Right forelimb (tissue), 1 donor: ENCODE measurements around the gene HOXB8.
A peak's percentile ranks its signal among the peaks of the same experiment; 100 is the strongest.

ENCODE experiments used
- DNase-seq: peaks from one replicate; pipeline ENCODE4 v3.0.0-alpha.2; 2018

HOXB8 gene

DNA sequence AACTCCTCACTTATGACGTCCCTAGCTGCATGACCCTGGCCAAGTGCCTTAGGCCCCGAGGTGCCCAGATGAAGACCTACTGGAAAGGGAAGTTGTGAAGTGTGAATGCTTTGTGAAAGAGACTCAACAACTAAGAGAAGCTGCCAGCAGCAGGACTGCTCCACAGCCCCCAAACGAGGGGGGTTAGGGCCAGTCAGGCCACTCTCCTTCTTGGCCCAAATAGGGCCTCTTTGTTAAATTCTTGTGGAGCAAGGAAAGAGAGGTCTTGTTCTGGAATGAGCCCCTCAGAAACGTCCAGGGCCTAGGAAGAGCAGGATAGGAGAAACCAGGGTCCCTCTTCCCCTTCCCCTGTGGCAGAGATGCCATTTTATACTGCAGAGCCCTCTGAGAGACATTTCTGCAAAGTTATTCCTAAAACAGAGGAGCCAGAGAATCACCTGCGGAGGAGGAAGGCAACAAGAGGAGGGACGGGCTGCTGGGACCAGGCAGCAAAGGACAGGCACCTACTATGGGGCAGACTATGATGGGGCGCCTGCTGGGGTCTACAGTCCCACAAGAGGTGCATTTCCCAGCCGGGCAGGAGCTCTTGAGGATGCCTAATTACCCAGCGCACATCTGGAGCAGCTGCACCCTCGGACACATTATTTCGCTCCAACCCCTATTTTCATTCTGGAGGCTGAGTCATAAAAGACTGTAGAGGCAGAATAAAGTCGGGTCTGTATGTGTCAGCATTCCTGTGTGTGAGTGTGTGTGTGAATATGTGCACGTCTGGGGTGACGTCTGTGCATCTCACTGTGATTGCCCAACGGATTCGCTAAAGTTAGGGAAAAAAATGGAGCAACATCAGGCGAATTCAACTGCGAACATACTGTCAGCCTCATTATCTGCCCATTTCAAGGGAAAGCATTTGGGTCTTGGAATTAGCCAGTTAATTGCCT, 22.5 kb upstream of the HOXB8 start:
- no peak for DNase-seq

GRCh38 chr17:48636177-48637018, 21.3 kb upstream of the HOXB8 start:
- peak; percentile 78 for DNase-seq

DNA sequence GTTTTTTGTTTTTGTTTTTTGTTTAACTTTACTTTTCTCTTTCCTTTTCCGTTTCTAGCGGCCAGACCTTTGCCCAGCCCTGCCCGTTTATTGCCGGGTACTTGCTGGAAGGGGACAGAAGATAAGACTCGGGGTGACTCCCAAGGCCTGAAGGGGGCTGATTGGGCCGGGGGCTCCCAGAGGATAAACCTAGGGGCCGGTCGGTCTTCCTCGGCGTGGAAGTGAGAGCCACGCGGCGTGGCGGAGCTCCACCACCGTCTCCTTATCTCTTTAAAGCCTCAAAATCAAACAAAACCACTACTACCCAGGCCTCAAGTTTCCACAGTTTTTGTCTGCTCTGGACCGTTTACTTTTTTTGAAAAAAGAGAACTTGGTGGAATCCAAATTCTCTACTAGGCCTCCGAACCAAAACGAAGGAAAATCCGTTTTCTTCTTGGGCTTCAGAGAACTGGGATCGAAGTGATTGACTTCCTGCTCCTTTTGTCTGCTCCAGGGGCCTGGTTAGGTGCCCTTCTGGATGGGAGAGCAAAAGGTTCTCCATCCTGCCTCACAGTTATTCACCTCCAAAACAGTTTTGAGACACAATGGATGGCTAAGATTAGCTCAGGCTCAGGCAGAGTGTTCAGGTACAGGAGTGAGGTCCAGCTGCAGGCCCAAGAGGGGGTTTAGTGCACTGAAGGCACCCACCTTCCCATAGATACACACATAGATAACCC, 19.6 kb upstream of the HOXB8 start:
- DNase-seq, result no peak

DNA sequence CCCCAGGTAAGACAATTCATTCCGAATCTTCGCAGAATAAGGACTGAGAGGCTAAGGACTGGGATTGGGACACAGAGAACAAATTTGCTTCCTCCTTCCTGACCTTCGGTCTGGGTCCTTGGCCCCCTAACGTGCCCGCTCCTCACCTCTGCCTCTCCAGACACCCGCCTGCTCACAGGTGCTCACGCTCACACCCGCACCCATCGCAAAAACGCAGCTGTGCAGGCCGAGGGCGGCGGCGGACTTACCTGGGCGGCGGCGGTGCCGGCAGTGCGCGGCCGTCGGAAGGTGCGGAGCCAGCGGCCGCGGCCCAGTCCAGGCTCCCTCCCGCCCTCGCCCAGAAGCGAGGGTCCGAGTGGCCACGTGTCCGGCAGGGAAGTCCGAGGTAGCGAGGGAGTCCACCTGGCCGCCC, 18.2 kb upstream of the HOXB8 start:
- DNase-seq, result no peak

DNA sequence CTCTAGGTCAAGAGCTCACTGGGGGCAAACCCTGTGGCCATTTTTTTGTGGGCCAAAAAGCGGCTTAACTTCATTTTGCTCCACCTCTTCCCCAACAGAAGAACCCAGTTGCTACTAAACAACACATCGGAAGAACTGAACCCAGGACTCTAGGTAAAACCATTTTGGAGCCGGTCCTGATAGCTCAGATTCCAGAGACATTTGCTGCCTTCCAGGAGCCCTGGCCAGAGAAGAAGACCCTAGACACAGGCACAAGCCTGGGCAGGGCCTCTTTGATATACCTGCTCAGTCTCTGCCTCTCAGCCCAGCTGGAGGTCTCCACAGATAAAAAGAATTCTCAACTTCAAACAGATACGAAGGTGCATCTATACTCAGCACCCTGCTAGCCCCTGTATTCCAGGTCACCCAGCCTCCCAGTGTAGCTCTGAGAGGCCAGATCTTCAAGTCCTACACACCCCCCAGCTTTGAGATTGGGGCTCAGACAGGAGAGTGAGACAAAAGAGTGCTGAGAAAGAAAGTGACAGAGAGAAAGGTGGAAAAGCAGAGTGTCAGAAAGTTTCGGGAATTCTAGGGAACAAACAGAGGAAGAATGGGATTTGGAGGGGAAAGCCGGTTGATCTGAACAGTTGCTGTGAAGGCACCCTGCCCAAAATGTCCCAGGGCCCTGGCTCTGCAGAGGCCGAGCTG, 17.6 kb upstream of the HOXB8 start:
- DNase-seq, result no peak

- peak; percentile 38 for DNase-seq
Observed at GRCh38 chr17:48631693-48632578, 16.8 kb upstream of the HOXB8 start.

GRCh38 chr17:48630925-48631692, 16.0 kb upstream of the HOXB8 start:
- peak; percentile 29 for DNase-seq

DNA sequence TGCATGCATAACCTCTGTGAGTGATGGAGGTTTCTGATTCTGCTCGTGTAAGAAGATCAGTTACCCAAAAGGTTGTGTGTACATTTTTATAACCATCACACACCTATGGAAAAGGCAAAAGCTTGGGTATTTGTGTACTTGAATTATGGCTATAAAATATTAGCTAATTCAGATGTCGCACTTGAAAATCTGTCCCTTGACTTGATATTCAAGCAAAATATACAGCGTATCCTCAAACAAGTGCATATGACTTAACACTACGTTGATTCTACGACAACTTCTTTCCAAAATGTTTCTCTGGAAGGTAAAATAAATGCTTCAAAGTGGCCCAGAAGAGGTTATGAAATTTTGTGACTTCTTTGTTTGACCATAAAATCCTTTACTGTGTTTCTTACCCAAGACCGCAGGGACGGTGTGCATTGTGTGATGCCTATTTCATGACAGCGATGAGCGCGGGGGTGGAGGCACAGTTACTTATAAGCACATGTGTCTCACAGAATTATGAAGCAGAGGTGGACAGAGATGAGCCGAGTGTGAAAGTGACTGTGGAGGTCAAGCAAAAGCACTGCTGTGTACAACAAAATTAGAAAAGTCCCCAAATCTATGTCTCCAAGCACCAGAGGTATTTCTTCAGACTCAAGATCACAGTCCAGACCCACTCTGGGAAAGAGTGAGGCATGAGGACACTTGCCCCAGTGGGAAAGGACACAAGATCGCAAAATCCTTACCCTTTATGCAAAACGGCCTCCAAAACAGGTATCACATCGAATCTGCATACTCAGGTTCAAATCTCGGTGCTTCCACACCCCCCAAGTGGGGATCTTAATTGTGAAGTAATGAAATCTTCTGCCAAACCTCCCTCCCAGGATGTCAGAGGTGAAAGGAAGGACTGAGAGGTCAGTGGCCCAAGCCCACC, 15.2 kb upstream of the HOXB8 start:
- DNase-seq, result peak; percentile 23

DNA sequence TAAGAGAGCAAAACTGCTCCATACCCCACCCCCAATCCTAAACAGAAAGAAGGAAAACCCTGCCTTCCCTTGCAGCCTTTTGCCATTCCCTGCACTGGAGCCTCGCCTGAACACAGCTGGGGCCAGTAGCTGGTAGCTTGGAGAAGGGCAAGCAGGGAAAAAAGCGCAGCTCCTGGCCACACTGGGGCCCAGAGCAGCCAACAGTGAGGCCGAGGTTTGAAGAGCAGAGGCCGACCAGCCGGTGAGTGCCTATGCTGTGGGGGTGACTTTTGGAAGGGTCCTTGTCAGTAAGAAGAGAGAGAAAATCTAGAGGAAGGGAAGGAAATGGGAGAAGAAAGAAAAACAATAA, 14.3 kb upstream of the HOXB8 start:
- peak; percentile 39 for DNase-seq

DNA sequence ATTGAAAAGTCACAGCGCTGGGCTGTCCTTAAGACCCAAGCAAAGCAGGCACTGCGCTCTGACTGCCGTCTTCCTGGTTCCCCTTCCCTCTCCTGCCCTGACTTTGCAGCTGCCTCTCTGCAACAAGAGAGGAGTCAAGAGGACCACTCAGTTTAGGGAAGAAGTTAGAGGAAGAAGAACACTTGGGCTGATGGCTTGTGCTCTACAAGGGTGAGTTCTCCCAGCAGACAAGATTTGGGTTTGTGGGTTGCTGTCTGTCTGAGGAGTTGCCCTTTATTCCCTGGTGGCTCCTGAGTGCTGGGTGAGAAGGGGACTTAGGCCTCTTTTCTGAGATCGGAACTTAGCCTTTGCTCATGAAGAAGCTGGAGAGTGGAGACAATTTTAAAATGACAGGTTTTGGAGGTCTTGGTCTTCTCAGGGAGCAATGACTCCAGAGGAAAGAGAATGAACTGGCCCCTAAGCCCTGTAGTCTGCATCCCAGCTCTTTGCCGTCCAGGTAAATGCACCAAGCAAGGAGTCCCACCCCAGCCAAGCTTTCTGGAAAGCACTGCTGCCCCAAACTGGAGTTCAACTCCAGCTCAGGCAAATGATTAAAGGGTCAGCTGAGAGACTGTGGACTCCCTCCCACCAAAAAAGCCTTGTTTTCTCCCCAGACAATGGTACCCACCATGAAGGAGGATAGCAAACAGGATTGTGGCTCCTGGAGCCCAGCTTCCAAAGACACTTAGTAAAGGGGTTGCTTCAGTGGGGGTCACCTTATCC, 13.7 kb upstream of the HOXB8 start:
- no peak for DNase-seq

- no peak for DNase-seq
Observed at GRCh38 chr17:48627623-48628521, 12.8 kb upstream of the HOXB8 start.

DNA sequence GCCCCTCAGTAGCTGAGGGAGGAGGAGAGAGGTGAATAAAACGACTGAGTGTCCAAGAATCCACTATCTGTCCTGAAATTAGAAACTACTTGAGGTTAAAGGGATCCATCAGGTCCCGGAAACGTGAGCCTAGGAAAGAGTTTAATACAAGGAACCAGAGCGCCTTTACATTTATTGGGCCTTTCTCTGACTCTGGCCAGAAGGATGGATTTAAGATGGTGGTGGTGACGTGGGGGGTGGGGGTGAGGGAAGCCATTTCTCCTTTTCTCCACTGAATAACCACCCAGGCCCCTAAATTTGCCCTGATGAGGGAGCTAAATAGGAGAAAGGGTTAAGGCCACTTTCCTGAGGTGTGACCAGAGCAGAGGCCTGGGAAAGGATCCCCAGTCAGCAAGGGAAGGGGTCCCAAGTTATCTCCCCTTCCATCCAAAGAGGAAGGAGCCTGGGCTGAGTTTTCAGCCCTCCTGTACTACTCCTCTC, 12.1 kb upstream of the HOXB8 start:
- no peak for DNase-seq

- no peak for DNase-seq
Observed at GRCh38 chr17:48626245-48627117, 11.4 kb upstream of the HOXB8 start, which contains the start of gene HOXB9. TSS of gene HOXB9 (minus strand) at chr17:48626358. CDS start at chr17:48626269, 89 bp downstream.

DNA sequence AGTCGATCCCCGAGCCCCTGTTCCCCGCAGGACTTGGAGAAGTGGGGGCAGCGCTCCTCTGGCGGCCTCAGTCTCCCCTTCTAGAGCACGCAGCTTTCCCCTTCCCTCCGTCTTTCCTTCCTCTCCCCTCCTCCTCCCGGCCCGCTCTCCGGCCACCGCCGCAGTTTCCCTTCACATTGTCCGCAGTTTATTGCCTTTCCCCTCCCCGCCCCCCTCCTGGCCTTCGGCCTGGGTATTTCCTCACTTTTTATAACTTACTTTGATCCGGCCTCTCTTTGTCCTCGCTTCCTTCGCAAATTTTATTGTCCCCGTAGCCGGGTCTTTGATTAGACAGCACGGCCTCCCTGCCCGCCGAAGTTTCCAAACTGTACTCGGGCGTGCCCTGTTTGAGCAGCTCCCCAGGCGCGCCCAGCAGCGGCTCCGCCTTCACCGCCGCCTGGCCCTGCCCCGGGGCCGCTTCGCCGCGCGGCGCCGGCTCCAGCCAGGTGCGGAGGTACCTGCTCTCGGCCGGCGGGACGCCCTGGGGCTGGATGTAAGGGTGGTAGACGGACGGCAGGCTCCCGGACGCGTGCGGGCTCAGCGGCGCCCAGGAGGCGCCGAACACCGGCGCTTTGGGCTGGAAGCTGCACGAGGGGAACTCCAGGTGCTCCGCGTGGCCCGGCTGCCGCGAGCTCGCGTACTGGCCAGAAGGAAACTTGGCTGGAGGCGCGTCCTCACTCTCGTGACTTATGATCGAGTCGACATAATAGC, 10.6 kb upstream of the HOXB8 start:
- no peak for DNase-seq
